HEK293 (cell line): ENCODE measurements around the gene HMG20B.

Experiments used
- CTCF ChIA-PET: fragments of 350-600 bp; formaldehyde crosslinking; extraction: SDS; loops from one replicate; lab custom pipeline; 2021; ENCODE audit warnings: antibody characterized with exemption; lab: Yijun Ruan, JAX
- POLR2A ChIA-PET: fragments of 300-600 bp; formaldehyde crosslinking; extraction: SDS; loops from one replicate; lab custom pipeline; 2020; ENCODE audit warnings: antibody characterized with exemption, inconsistent platforms; lab: Yijun Ruan, JAX
- H3K27ac ChIP-seq: fragments of 200-500 bp; sonication (Bioruptor generic); 2 replicates; pipeline ENCODE4 v1.5.1; 2014; ENCODE audit warnings: low read depth, low read length, control low read depth, inconsistent platforms; ENCODE audit errors: extremely low read depth
- H3K36me3 ChIP-seq, 2 experiments: fragments of 200-500 bp in 1 of 2; sonication (Bioruptor generic) in 1 of 2; 1 replicate in 1 of 2; 2 replicates in 1 of 2; pipeline ENCODE4 v1.5.1; 2014 to 2017; ENCODE audit warnings: inconsistent platforms in 2 of 2, low read length in 2 of 2; ENCODE audit not compliant: control insufficient read depth in 2 of 2, insufficient read depth in 1 of 2
- H3K4me1 ChIP-seq: fragments of 200-500 bp; sonication (Bioruptor generic); 2 replicates; pipeline ENCODE4 v1.5.1; 2014; ENCODE audit warnings: mild to moderate bottlenecking, low read length, inconsistent platforms; ENCODE audit not compliant: control insufficient read depth, insufficient read depth
- H3K4me3 ChIP-seq: 2 replicates; pipeline ENCODE4 v1.5.1; 2011; ENCODE audit warnings: low read depth, mild to moderate bottlenecking, control low read depth, low read length, moderate library complexity
- H3K9me3 ChIP-seq: fragments of 200-500 bp; sonication (Bioruptor generic); 2 replicates; pipeline ENCODE4 v1.5.1; 2014; ENCODE audit warnings: low read depth, low read length, inconsistent platforms; ENCODE audit not compliant: control insufficient read depth, insufficient read depth
- EGR2 ChIP-seq: fragments of 450-650 bp; formaldehyde crosslinking; IDR thresholded peaks from 2 replicates; pipeline ENCODE4 v1.5.1; 2016; ENCODE audit warnings: low read depth, missing biosample characterization, missing genetic modification characterization
- ELK4 ChIP-seq: IDR thresholded peaks from 2 replicates; pipeline ENCODE4 v1.6.1; 2011; ENCODE audit warnings: mild to moderate bottlenecking, low read depth, low read length, borderline replicate concordance
- GLIS2 ChIP-seq: fragments of 450-650 bp; formaldehyde crosslinking; IDR thresholded peaks from 2 replicates; pipeline ENCODE4 v1.5.1; 2016; ENCODE audit warnings: missing biosample characterization, missing genetic modification characterization
- SP3 ChIP-seq: fragments of 450-650 bp; formaldehyde crosslinking; IDR thresholded peaks from 2 replicates; pipeline ENCODE4 v1.5.1; 2016; ENCODE audit warnings: missing biosample characterization, missing genetic modification characterization
- ZBTB10 ChIP-seq: fragments of 450-650 bp; formaldehyde crosslinking; IDR thresholded peaks from 2 replicates; pipeline ENCODE4 v1.5.1; 2016; ENCODE audit warnings: missing biosample characterization, missing genetic modification characterization
- ZEB2 ChIP-seq: fragments of 450-650 bp; formaldehyde crosslinking; IDR thresholded peaks from 2 replicates; pipeline ENCODE4 v1.5.1; 2016; ENCODE audit warnings: missing biosample characterization, missing genetic modification characterization
- ZFP37 ChIP-seq: fragments of 450-650 bp; formaldehyde crosslinking; IDR thresholded peaks from 2 replicates; pipeline ENCODE4 v1.5.1; 2016; ENCODE audit warnings: missing biosample characterization, missing genetic modification characterization
- ZIC2 ChIP-seq: fragments of 450-650 bp; formaldehyde crosslinking; IDR thresholded peaks from 2 replicates; pipeline ENCODE4 v1.5.1; 2016; ENCODE audit warnings: missing biosample characterization, missing genetic modification characterization
- ZNF155 ChIP-seq: fragments of 450-650 bp; formaldehyde crosslinking; IDR thresholded peaks from 2 replicates; pipeline ENCODE4 v1.5.1; 2016; ENCODE audit warnings: missing biosample characterization, missing genetic modification characterization
- ZNF174 ChIP-seq: fragments of 450-650 bp; formaldehyde crosslinking; IDR thresholded peaks from 2 replicates; pipeline ENCODE4 v1.5.0; 2017; ENCODE audit warnings: missing biosample characterization, mild to moderate bottlenecking, missing genetic modification characterization
- ZNF24 ChIP-seq: fragments of 450-650 bp; formaldehyde crosslinking; IDR thresholded peaks from 2 replicates; pipeline ENCODE4 v1.5.1; 2016; ENCODE audit warnings: missing biosample characterization, missing genetic modification characterization
- ZNF366 ChIP-seq: fragments of 450-650 bp; formaldehyde crosslinking; conservative IDR thresholded peaks from 2 replicates; pipeline ENCODE4 v1.5.1; 2016; ENCODE audit warnings: missing biosample characterization, missing genetic modification characterization
- ZNF394 ChIP-seq: fragments of 450-650 bp; formaldehyde crosslinking; IDR thresholded peaks from 2 replicates; pipeline ENCODE4 v1.5.1; 2016; ENCODE audit warnings: missing biosample characterization, missing genetic modification characterization, mild to moderate bottlenecking, moderate library complexity, borderline replicate concordance
- ZNF433 ChIP-seq: fragments of 450-650 bp; formaldehyde crosslinking; IDR thresholded peaks from 2 replicates; pipeline ENCODE4 v1.5.1; 2016; ENCODE audit warnings: missing biosample characterization, missing genetic modification characterization, low read depth
- ZNF518A ChIP-seq: fragments of 450-650 bp; formaldehyde crosslinking; conservative IDR thresholded peaks from 2 replicates; pipeline ENCODE4 v1.5.1; 2016; ENCODE audit warnings: low read depth, missing biosample characterization, missing genetic modification characterization
- ZNF560 ChIP-seq: fragments of 450-650 bp; formaldehyde crosslinking; IDR thresholded peaks from 2 replicates; pipeline ENCODE4 v1.5.1; 2017; ENCODE audit warnings: missing biosample characterization, missing genetic modification characterization, borderline replicate concordance
- ZNF623 ChIP-seq: fragments of 450-650 bp; formaldehyde crosslinking; IDR thresholded peaks from 2 replicates; pipeline ENCODE4 v1.5.1; 2016; ENCODE audit warnings: missing biosample characterization, missing genetic modification characterization
- ZNF768 ChIP-seq: fragments of 450-650 bp; formaldehyde crosslinking; IDR thresholded peaks from 2 replicates; pipeline ENCODE4 v1.5.1; 2018; ENCODE audit warnings: missing biosample characterization, mild to moderate bottlenecking, missing genetic modification characterization
- TF ChIP-seq, protein P1 (sequence below): fragments of 450-650 bp; formaldehyde crosslinking; IDR thresholded peaks from 2 replicates; pipeline ENCODE4 v1.5.1; 2016; ENCODE audit warnings: missing biosample characterization, missing genetic modification characterization, borderline replicate concordance
- TF ChIP-seq, protein P2 (sequence below): fragments of 450-650 bp; formaldehyde crosslinking; IDR thresholded peaks from 2 replicates; pipeline ENCODE4 v1.5.1; 2016; ENCODE audit warnings: missing biosample characterization, missing genetic modification characterization

The HMG20B gene

DNA sequence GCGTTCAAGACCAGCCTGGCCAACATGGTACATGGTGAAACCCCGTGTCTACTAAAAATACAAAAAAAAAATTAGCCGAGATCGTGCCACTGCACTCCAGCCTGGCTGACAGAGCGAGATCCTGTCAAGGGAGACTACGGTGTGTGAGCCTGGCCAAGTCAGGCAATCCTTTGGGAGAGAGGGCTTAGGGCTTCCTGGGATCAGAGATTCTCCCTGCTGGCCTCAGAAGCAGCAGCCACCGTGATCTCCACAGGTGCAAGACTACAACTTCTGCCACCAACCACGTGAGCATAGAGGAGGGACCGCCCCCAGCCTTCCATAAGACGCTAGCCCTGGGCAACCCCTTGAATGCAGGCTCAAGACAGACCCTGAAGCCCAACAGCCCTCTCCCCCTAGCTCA, 22.9 kb upstream of the HMG20B start (continued):
- TF ChIP-seq ZNF394 (tag by site-specific recombination) = no peak
- TF ChIP-seq ZNF768 (tag by site-specific recombination) = no peak
- no peak for TF ChIP-seq ZNF433 (tag by site-specific recombination)
- no peak for TF ChIP-seq SP3 (tag by site-specific recombination)
- no peak for TF ChIP-seq ZEB2 (tag by site-specific recombination)
- TF ChIP-seq ZBTB10 (tag by site-specific recombination) = no peak
- no peak for TF ChIP-seq ZNF174

- H3K4me3 ChIP-seq = no peak overlapping the region
- CTCF ChIA-PET = interaction anchor here (0.6 kb wide), 1 partner anchor 64 kb away, joined by 3 read pairs; no protein-coding TSS in a partner anchor
- 0 out of 2 replicates have a peak, but pooled peaks cover 2% of the 10 kb centered on the region for H3K4me1 ChIP-seq
- peaks cover 0 to 30% of the 10 kb centered on the region in 2 experiments; a peak in 2 of 3 replicates for H3K36me3 ChIP-seq
- TF ChIP-seq ZNF155 (tag by site-specific recombination) (no peak), GLIS2 (tag by site-specific recombination) (peak; percentile 35; the same call in 1 of the 2 replicates)
- no peaks in the 10 kb centered on the region for H3K9me3 ChIP-seq
- POLR2A ChIA-PET = interaction anchor here (0.5 to 1.2 kb wide), 3 partner anchors 11 to 18 kb away, joined by 3 to 5 read pairs (median 4); no protein-coding TSS in a partner anchor
- H3K27ac ChIP-seq = no peak overlapping the region
These were observed 21.6 kb upstream of the HMG20B start for GRCh38 chr19:3550947-3551791.

GRCh38 chr19:3551792-3552095, 21.0 kb upstream of the HMG20B start:
- Histone ChIP-seq H3K9me3 (no peaks in the 10 kb centered on the region), H3K4me1 (0 out of 2 replicates have a peak, but pooled peaks cover 2% of the 10 kb centered on the region), H3K27ac (no peak overlapping the region), H3K4me3 (no peak overlapping the region), H3K36me3 (peaks cover 0 to 26% of the 10 kb centered on the region in 2 experiments; a peak in 2 of 3 replicates)
- ChIA-PET POLR2A (interaction anchor here (0.5 kb wide), 1 partner anchor 30 kb away, joined by 3 read pairs; no protein-coding TSS in a partner anchor), CTCF (no interaction called here)
- TF ChIP-seq ZIC2 (0 out of 2 replicates have a peak, but pooled peaks have one; percentile 17), ZNF518A (tag by site-specific recombination) (no peak), ZFP37 (no peak), ZNF623 (peak; percentile 95), ELK4 (no peak), ZNF366 (tag by site-specific recombination) (0 out of 2 replicates have a peak, but pooled peaks have one; percentile 14), EGR2 (tag by site-specific recombination) (no peak), ZNF560 (tag by site-specific recombination) (no peak), ZNF24 (tag by site-specific recombination) (no peak)
- TF ChIP-seq, protein P1, sequence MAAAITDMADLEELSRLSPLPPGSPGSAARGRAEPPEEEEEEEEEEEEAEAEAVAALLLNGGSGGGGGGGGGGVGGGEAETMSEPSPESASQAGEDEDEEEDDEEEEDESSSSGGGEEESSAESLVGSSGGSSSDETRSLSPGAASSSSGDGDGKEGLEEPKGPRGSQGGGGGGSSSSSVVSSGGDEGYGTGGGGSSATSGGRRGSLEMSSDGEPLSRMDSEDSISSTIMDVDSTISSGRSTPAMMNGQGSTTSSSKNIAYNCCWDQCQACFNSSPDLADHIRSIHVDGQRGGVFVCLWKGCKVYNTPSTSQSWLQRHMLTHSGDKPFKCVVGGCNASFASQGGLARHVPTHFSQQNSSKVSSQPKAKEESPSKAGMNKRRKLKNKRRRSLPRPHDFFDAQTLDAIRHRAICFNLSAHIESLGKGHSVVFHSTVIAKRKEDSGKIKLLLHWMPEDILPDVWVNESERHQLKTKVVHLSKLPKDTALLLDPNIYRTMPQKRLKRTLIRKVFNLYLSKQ (tag by site-specific recombination) = no peak
- TF ChIP-seq, protein P2, sequence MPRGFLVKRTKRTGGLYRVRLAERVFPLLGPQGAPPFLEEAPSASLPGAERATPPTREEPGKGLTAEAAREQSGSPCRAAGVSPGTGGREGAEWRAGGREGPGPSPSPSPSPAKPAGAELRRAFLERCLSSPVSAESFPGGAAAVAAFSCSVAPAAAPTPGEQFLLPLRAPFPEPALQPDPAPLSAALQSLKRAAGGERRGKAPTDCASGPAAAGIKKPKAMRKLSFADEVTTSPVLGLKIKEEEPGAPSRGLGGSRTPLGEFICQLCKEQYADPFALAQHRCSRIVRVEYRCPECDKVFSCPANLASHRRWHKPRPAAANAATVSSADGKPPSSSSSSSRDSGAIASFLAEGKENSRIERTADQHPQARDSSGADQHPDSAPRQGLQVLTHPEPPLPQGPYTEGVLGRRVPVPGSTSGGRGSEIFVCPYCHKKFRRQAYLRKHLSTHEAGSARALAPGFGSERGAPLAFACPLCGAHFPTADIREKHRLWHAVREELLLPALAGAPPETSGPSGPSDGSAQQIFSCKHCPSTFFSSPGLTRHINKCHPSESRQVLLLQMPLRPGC (tag by site-specific recombination) = no peak
